AG04449 (cell line): ENCODE data around the gene TRAP1.

ENCODE experiments used
- CTCF ChIA-PET: fragments of 350-600 bp; formaldehyde crosslinking; extraction: SDS; loops from one replicate; lab custom pipeline; 2021; ENCODE audit warnings: antibody characterized with exemption; lab: Yijun Ruan, JAX
- POLR2A ChIA-PET: fragments of 400-600, 350-600 bp; formaldehyde crosslinking; extraction: SDS; loops from one replicate; lab custom pipeline; 2020; ENCODE audit warnings: antibody characterized with exemption, inconsistent platforms; lab: Yijun Ruan, JAX
- DNase-seq: peaks from one replicate; pipeline ENCODE4 v3.0.0-alpha.2; 2010; ENCODE audit warnings: low read depth, low spot score
- H3K4me3 ChIP-seq: 2 replicates; pipeline ENCODE4 v1.5.1; 2011; ENCODE audit warnings: low read depth, mild to moderate bottlenecking, control low read depth, low read length
- CTCF ChIP-seq: IDR thresholded peaks from one replicate; pipeline ENCODE4 v1.5.1; 2011; ENCODE audit warnings: mild to moderate bottlenecking, moderate library complexity, low read length, control low read depth, inconsistent platforms; ENCODE audit not compliant: insufficient read depth; ENCODE audit errors: missing control alignments

The TRAP1 gene

GRCh38 chr16:3673201-3673600 is 44.1 kb downstream of the TRAP1 start:
- H3K4me3 ChIP-seq = no peak overlapping the region
- no peak for DNase-seq
- ChIA-PET POLR2A (no interaction called here), CTCF (interaction anchor here (1.4 kb wide), 1 partner anchor 17 kb away, joined by 5 read pairs; no protein-coding TSS in a partner anchor)
- no peak for TF ChIP-seq CTCF

- TF ChIP-seq CTCF = no peak
- ChIA-PET POLR2A (no interaction called here), CTCF (interaction anchor here (1.4 kb wide), 1 partner anchor 18 kb away, joined by 5 read pairs; no protein-coding TSS in a partner anchor)
- H3K4me3 ChIP-seq = no peak overlapping the region
- no peak for DNase-seq
Measured at GRCh38 chr16:3672571-3673041, 44.7 kb downstream of the TRAP1 start.

DNA sequence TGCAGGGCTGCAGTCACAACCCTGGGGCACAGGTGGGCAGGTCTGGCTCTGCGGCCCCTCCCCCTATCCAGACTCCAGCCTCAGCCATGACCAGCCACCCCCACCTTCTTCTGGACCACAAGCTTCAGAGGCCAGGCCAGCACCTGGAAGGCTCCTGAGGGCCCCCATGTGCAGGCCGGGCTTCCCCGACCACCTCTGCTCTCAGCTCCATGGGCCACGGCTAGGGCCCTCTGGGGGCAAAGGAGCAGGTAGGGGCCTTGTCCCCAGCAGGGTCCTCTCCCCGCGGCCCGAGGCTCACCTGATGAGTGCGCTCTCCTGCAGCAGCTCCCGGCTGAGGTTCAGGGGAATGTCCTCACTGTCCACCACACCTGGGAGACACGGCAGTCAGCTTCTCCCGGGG is 45.9 kb downstream of the TRAP1 start:
- CTCF ChIA-PET = interaction anchor here (0.8 kb wide), 1 partner anchor 144 kb away, joined by 3 read pairs; no protein-coding TSS in a partner anchor
- no peak for DNase-seq
- POLR2A ChIA-PET = no interaction called here
- H3K4me3 ChIP-seq = no peak overlapping the region
- TF ChIP-seq CTCF = no peak

- CTCF ChIA-PET = interaction anchor here (0.8 kb wide), 1 partner anchor 143 kb away, joined by 3 read pairs; no protein-coding TSS in a partner anchor
- POLR2A ChIA-PET = no interaction called here
Measured at GRCh38 chr16:3670711-3671110, 46.6 kb downstream of the TRAP1 start.

DNA sequence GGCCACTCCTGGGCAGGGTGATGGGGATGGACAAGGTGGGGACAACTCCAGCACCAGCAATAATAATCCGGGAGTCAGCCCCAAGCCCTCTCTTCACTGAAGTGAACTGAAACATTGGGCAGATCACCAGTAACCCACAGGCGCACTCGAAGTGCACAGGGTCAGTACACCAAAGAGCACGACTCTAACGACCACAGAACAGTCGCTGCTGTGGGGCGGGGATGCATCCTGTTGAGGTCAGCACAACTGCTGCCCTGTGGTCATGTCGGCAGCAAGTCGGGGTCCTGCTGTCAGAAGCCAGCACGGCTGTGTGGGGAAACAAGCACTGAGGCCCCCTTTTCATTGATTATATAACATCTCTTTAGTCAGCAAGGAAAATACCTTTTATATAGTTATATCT is 48.2 kb downstream of the TRAP1 start:
- CTCF ChIA-PET = interaction anchor here (1.1 to 1.8 kb wide), 2 partner anchors 21 to 22 kb away, joined by 5 to 6 read pairs; no protein-coding TSS in a partner anchor
- POLR2A ChIA-PET = no interaction called here
- no peak for TF ChIP-seq CTCF
- no peak overlapping the region for H3K4me3 ChIP-seq
- no peak for DNase-seq

More at GRCh38 chr16:3670711-3671110, 46.6 kb downstream of the TRAP1 start:
- no peak overlapping the region for H3K4me3 ChIP-seq
- TF ChIP-seq CTCF = no peak
- no peak for DNase-seq

DNA sequence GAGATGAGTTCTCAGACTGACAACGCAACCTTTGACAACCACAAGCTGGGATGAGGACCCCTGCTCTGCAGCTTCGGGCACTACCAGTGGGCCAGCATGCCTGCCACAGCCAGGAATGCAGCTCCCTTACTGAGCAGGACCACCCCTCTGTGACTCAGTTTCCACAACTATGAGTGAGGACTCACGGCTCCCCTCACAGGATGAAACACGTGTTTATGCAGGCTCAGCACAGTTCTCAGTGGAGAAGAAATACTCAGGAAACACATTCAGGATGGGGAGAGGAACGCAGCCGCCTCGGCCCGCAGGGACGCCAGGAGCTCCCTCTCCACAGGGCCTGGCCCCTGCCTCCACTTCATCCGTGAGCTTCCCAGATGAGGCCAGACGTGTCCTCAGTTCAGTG is 48.7 kb downstream of the TRAP1 start:
- CTCF ChIA-PET = interaction anchor here (1.1 to 1.8 kb wide), 2 partner anchors 21 to 23 kb away, joined by 5 to 6 read pairs; no protein-coding TSS in a partner anchor
- TF ChIP-seq CTCF = no peak
- no peak overlapping the region for H3K4me3 ChIP-seq
- POLR2A ChIA-PET = no interaction called here
- DNase-seq = no peak
